T-cell (primary cell): ENCODE results near the gene NTN5. TPM values are rescaled to one million over a fixed set of nuclear protein-coding genes. Genes with fewer than 3 reads are reported as not detected.
"Not testable (repeated sequence)": the region's sequence is repeated elsewhere in the genome, so short reads cannot be mapped to it uniquely, and the experiment has no call there.

Source experiments
- ATAC-seq, 4 experiments: fragments of 200-7000 bp in 3 of 4; fragments of 150-1000 bp in 1 of 4; cut with Tn5 transposase; replicated peaks in 1 of 4; 1 replicate in 3 of 4; 2 replicates in 1 of 4; pipeline ENCODE4 v1.10.0; 2021; ENCODE audit warnings: moderate library complexity in 3 of 4, mild to moderate bottlenecking in 2 of 4, moderate number of reproducible peaks in 1 of 4
- CTCF ChIA-PET, 2 donors: fragments of 300-600 bp; sonication (Branson Sonifier 250); formaldehyde crosslinking; loops; one replicate each; lab custom pipeline; 2022; ENCODE audit warnings: antibody characterized with exemption in 2 of 2; lab: Charles Lee
- POLR2A ChIA-PET, 2 donors: fragments of 300-600 bp; sonication (Branson Sonifier 250); formaldehyde crosslinking; loops; one replicate each; lab custom pipeline; 2022; ENCODE audit warnings: antibody characterized with exemption in 2 of 2; lab: Charles Lee
- DNase-seq, 35 experiments: peaks; one replicate each; pipeline versions ENCODE4 v3.0.0 to v3.0.0-alpha.2; 2013 to 2023
- H3K27ac ChIP-seq: one replicate; pipeline ENCODE4 v1.5.1; 2013; ENCODE audit warnings: low read length
- H3K27me3 ChIP-seq, 2 experiments: replicated peaks in 1 of 2; 1 replicate in 1 of 2; 2 replicates in 1 of 2; pipeline versions ENCODE4 v1.6.1 to v1.7.0; 2013; ENCODE audit warnings: low read length in 1 of 2, mixed read lengths in 1 of 2; ENCODE audit not compliant: control insufficient read depth in 2 of 2, insufficient read depth in 2 of 2; ENCODE audit errors: extremely low read depth in 1 of 2
- H3K36me3 ChIP-seq, 2 donors: 1 replicate in 1 of 2; 2 replicates in 1 of 2; pipeline versions ENCODE4 v1.6.1 to v1.7.0; 2013; ENCODE audit warnings: low read length in 1 of 2; ENCODE audit not compliant: control insufficient read depth in 2 of 2, insufficient read depth in 1 of 2; ENCODE audit errors: extremely low read depth in 1 of 2
- H3K4me1 ChIP-seq, 2 experiments: 1 replicate in 1 of 2; 2 replicates in 1 of 2; pipeline versions ENCODE4 v1.6.1 to v1.7.0; 2013; ENCODE audit warnings: low read length in 2 of 2, mixed read lengths in 1 of 2; ENCODE audit not compliant: insufficient read depth in 2 of 2, control insufficient read depth in 1 of 2; ENCODE audit errors: extremely low read depth in 1 of 2
- H3K4me3 ChIP-seq, 2 donors: 1 replicate in 1 of 2; 2 replicates in 1 of 2; pipeline versions ENCODE4 v1.5.1 to v1.7.0; 2013; ENCODE audit warnings: mild to moderate bottlenecking in 2 of 2, low read length in 1 of 2, moderate library complexity in 1 of 2; ENCODE audit not compliant: control insufficient read depth in 1 of 2; ENCODE audit errors: extremely low read depth in 1 of 2
- H3K9me3 ChIP-seq: 2 replicates; pipeline ENCODE4 v1.7.0; 2013
- H3K27ac Mint-ChIP-seq, 2 donors: one replicate each; pipeline ENCODE4 v1.8.0; 2020 to 2021; ENCODE audit warnings: mild to moderate bottlenecking in 2 of 2, mixed read lengths in 2 of 2
- H3K27me3 Mint-ChIP-seq, 2 donors: one replicate each; pipeline ENCODE4 v1.8.0; 2021 to 2022; ENCODE audit warnings: mixed read lengths in 2 of 2
- H3K36me3 Mint-ChIP-seq: one replicate; pipeline ENCODE4 v1.8.0; 2021; ENCODE audit warnings: mixed read lengths
- H3K4me1 Mint-ChIP-seq, 3 donors: one replicate each; pipeline ENCODE4 v1.8.0; 2020 to 2022; ENCODE audit warnings: mixed read lengths in 3 of 3, mild to moderate bottlenecking in 1 of 3
- H3K4me3 Mint-ChIP-seq, 3 donors: one replicate each; pipeline ENCODE4 v1.8.0; 2020 to 2022; ENCODE audit warnings: mild to moderate bottlenecking in 3 of 3, mixed read lengths in 3 of 3, moderate library complexity in 3 of 3
- H3K9me3 Mint-ChIP-seq, 3 donors: one replicate each; pipeline ENCODE4 v1.8.0; 2020 to 2022; ENCODE audit warnings: mixed read lengths in 3 of 3
- WGBS: methylation state at CpG from one replicate; pipeline ENCODE4 v1.1.5; 2013; ENCODE audit warnings: missing lambda C conversion rate; ENCODE audit not compliant: insufficient coverage; 5-methylcytosine and 5-hydroxymethylcytosine counted together
- total RNA-seq, 35 experiments: library from RNA in 6 of 35; stranded (reverse) in 6 of 35; fragments of 120-200 nt in 1 of 35; gene quantifications; one replicate each; pipeline versions ENCODE4 v1.2.1 to v1.2.4 and lab custom pipeline; 2013 to 2026

Gene NTN5
- total RNA-seq, 5 donors from 2014 or later (not counting 1 experiment from before 2014, with no cell fraction given), result 2.2 to 4.2 (median 3.5) TPM

- CTCF ChIA-PET, result no interaction called here
Measured at GRCh38 chr19:48718711-48719231, 46.0 kb upstream of the NTN5 start.

GRCh38 chr19:48718106-48718505, 45.3 kb upstream of the NTN5 start:
- H3K36me3 ChIP-seq, H3K4me3 ChIP-seq, H3K27ac ChIP-seq, ATAC-seq, H3K9me3 Mint-ChIP-seq, H3K36me3 Mint-ChIP-seq, H3K27me3 ChIP-seq, H3K4me3 Mint-ChIP-seq, POLR2A ChIA-PET, CTCF ChIA-PET, H3K27ac Mint-ChIP-seq, DNase-seq, H3K27me3 Mint-ChIP-seq, H3K9me3 ChIP-seq: not testable (repeated sequence)
- H3K4me1 ChIP-seq, result peaks cover 5 to 32% of the 10 kb centered on the region in 2 experiments
- peaks cover 17 to 29% (median 20%) of the 10 kb centered on the region in 3 donors for H3K4me1 Mint-ChIP-seq
- WGBS, result 100% methylated on average over 4 of the region's 13 CpGs

More at GRCh38 chr19:48718711-48719231, 46.0 kb upstream of the NTN5 start:
- Mint-ChIP-seq H3K27me3 (no peaks in the 10 kb centered on the region), H3K9me3 (no peaks in the 10 kb centered on the region), H3K4me3 (no peak overlapping the region), H3K36me3 (no peaks in the 10 kb centered on the region), H3K4me1 (peaks cover 16 to 25% (median 18%) of the 10 kb centered on the region in 3 donors), H3K27ac (no peak overlapping the region)
- DNase-seq, result no peak
- Histone ChIP-seq H3K9me3 (no peaks in the 10 kb centered on the region), H3K4me3 (no peak overlapping the region), H3K27me3 (no peaks in the 10 kb centered on the region), H3K4me1 (peaks cover 5 to 25% of the 10 kb centered on the region in 2 experiments), H3K27ac (no peak overlapping the region), H3K36me3 (no peaks in the 10 kb centered on the region)
- POLR2A ChIA-PET, result no interaction called here
- WGBS, result 95% methylated on average over 14 of the region's 15 CpGs
- no peak for ATAC-seq

GRCh38 chr19:48716562-48717291, 43.9 kb upstream of the NTN5 start:
- no peak for ATAC-seq
- Mint-ChIP-seq H3K9me3 (no peaks in the 10 kb centered on the region), H3K36me3 (no peaks in the 10 kb centered on the region), H3K27ac (no peak overlapping the region), H3K27me3 (no peaks in the 10 kb centered on the region), H3K4me3 (no peak overlapping the region), H3K4me1 (peaks cover 24 to 32% (median 26%) of the 10 kb centered on the region in 3 donors)
- Histone ChIP-seq H3K4me1 (peaks cover 5 to 36% of the 10 kb centered on the region in 2 experiments), H3K27me3 (no peaks in the 10 kb centered on the region), H3K27ac (no peak overlapping the region), H3K36me3 (no peaks in the 10 kb centered on the region), H3K9me3 (no peaks in the 10 kb centered on the region), H3K4me3 (no peak overlapping the region)
- WGBS, result 68% methylated on average over 21 of the region's 24 CpGs
- DNase-seq, result no peak
- ChIA-PET POLR2A (no interaction called here), CTCF (no interaction called here)

- Histone ChIP-seq H3K27ac (no peak overlapping the region), H3K9me3 (no peaks in the 10 kb centered on the region), H3K4me3 (no peak overlapping the region), H3K4me1 (peaks cover 2 to 26% of the 10 kb centered on the region in 2 experiments), H3K36me3 (no peaks in the 10 kb centered on the region), H3K27me3 (no peaks in the 10 kb centered on the region)
- Mint-ChIP-seq H3K9me3 (no peaks in the 10 kb centered on the region), H3K27me3 (no peaks in the 10 kb centered on the region), H3K4me1 (peaks cover 20 to 25% (median 21%) of the 10 kb centered on the region in 3 donors), H3K36me3 (no peaks in the 10 kb centered on the region), H3K27ac (peak overlapping the region in 1 of 2 donors; percentile 39), H3K4me3 (peak overlapping the region; percentile 49 to 85 (median 62))
- ATAC-seq (no peak), DNase-seq (no peak)
- POLR2A ChIA-PET, result no interaction called here
- CTCF ChIA-PET, result no interaction called here
- WGBS, result 95% methylated on average over 16 of the region's 19 CpGs
Measured at GRCh38 chr19:48715681-48716171, 42.9 kb upstream of the NTN5 start.

GRCh38 chr19:48714759-48715675, 42.2 kb upstream of the NTN5 start:
- Mint-ChIP-seq H3K36me3 (no peaks in the 10 kb centered on the region), H3K9me3 (no peaks in the 10 kb centered on the region), H3K4me1 (peaks cover 16 to 21% (median 17%) of the 10 kb centered on the region in 3 donors), H3K27ac (peak overlapping the region; percentile 55 to 78), H3K27me3 (no peaks in the 10 kb centered on the region), H3K4me3 (peak overlapping the region; percentile 84 to 86 (median 85))
- ChIA-PET CTCF (interaction anchor here in 1 of 2 donors (0.7 kb wide), 1 partner anchor 21 kb away, joined by 4 read pairs; no protein-coding TSS in a partner anchor), POLR2A (no interaction called here)
- H3K27ac ChIP-seq, result peak overlapping the region; percentile 69
- no peaks in the 10 kb centered on the region for H3K36me3 ChIP-seq
- H3K4me1 ChIP-seq, result peaks cover 2 to 21% of the 10 kb centered on the region in 2 experiments
- no peak for DNase-seq
- H3K4me3 ChIP-seq, result peak overlapping the region; percentile 60 to 62
- no peak for ATAC-seq
- no peaks in the 10 kb centered on the region for H3K27me3 ChIP-seq
- no peaks in the 10 kb centered on the region for H3K9me3 ChIP-seq
- WGBS, result 80% methylated on average over 23 of the region's 26 CpGs
